Cardiac muscle cell (in vitro differentiated cells and primary cell): ENCODE measurements around the gene PAFAH2. TPM values are rescaled to one million over a fixed set of nuclear protein-coding genes. Genes with fewer than 3 reads are reported as not detected.

Experiments
- DNase-seq, 2 donors: peaks; one replicate each; pipeline versions ENCODE4 v3.0.0 to v3.0.0-alpha.2; 2010 to 2017; ENCODE audit warnings: low read depth in 1 of 2, low spot score in 1 of 2
- H3K27ac ChIP-seq: fragments of 200-600 bp; sonication (generic); 2 replicates; pipeline ENCODE4 v1.5.1; 2016
- H3K27me3 ChIP-seq: fragments of 200-600 bp; sonication (generic); 2 replicates; pipeline ENCODE4 v1.6.0; 2016; ENCODE audit warnings: control low read depth
- H3K36me3 ChIP-seq: fragments of 200-600 bp; sonication (generic); 2 replicates; pipeline ENCODE4 v1.5.1; 2016; ENCODE audit warnings: control low read depth
- H3K4me1 ChIP-seq: fragments of 200-600 bp; sonication (generic); 2 replicates; pipeline ENCODE4 v1.8.1; 2017; ENCODE audit warnings: low read depth, mild to moderate bottlenecking, mixed run types
- H3K4me3 ChIP-seq: fragments of 200-600 bp; sonication (generic); 2 replicates; pipeline ENCODE4 v1.5.1; 2016; ENCODE audit warnings: mild to moderate bottlenecking
- H3K9me3 ChIP-seq: fragments of 200-600 bp; sonication (generic); 2 replicates; pipeline ENCODE4 v1.5.1; 2017; ENCODE audit warnings: low read depth, mild to moderate bottlenecking, control low read depth
- CTCF ChIP-seq: IDR thresholded peaks from 2 replicates; pipeline ENCODE4 v1.5.1; 2012; ENCODE audit warnings: low read depth, mild to moderate bottlenecking, low read length
- polyA plus RNA-seq: library from polyadenylated mRNA; unstranded; fragments of >200 nt; fragmentation: Nextera tagmentation; extraction: Ambion mirVana; gene quantifications from 2 replicates; pipeline ENCODE4 v1.2.1, GENCODE V29; 2016
- total RNA-seq: library from RNA; depleted of rRNA; stranded (reverse); fragments of >200 nt; gene quantifications from 2 replicates; pipeline ENCODE4 v1.2.3, GENCODE V29; 2016

Gene PAFAH2
- total and polyA plus RNA-seq, 2 experiments from 2014 or later, result 10.9 to 11.2 TPM

DNA sequence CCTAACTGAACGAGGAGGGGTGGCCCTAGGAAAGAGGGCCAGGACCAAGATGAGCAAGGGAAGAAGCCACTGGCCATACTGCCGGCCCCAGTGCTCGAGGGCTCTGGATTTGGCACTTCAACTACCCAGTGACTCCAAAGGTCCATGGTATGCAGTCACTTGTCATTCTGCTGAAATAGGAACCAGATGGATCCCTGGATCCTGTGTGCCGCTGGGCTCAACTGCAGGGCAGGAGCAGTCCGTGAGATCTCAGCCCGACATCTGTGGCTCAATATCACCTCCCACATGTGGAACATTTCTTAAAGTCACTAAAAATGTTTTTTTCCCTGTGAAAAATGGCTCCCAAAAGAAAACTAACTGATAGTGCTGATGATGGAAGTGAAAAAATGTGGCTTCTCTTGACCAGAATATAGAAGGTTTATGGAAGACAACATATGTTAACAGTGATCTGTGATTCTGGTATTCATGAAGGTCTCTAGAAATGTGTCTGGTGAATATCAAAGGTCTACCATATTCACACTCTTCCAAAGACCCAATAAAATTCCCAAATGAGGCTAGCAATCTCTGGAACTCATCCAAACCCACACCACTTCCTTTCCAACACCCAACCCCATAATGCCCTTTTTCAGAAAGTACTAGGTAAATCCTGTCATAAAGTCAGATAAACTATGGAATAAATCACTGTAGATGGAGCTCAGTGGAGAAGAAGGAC is 24.1 kb downstream of the PAFAH2 start:
- Histone ChIP-seq H3K4me1 (no peaks in the 10 kb centered on the region), H3K9me3 (no peaks in the 10 kb centered on the region), H3K4me3 (no peak overlapping the region), H3K27ac (no peak overlapping the region), H3K27me3 (no peaks in the 10 kb centered on the region), H3K36me3 (peaks cover 23% of the 10 kb centered on the region)
- DNase-seq, result peak in 1 of 2 donors; percentile 51
- no peak for TF ChIP-seq CTCF

GRCh38 chr1:25971811-25972180 is 26.1 kb downstream of the PAFAH2 start:
- no peak overlapping the region for H3K4me3 ChIP-seq
- TF ChIP-seq CTCF, result no peak
- H3K36me3 ChIP-seq, result peaks cover 23% of the 10 kb centered on the region
- DNase-seq, result no peak
- no peaks in the 10 kb centered on the region for H3K9me3 ChIP-seq
- H3K27me3 ChIP-seq, result no peaks in the 10 kb centered on the region
- H3K27ac ChIP-seq, result no peak overlapping the region
- no peaks in the 10 kb centered on the region for H3K4me1 ChIP-seq

DNA sequence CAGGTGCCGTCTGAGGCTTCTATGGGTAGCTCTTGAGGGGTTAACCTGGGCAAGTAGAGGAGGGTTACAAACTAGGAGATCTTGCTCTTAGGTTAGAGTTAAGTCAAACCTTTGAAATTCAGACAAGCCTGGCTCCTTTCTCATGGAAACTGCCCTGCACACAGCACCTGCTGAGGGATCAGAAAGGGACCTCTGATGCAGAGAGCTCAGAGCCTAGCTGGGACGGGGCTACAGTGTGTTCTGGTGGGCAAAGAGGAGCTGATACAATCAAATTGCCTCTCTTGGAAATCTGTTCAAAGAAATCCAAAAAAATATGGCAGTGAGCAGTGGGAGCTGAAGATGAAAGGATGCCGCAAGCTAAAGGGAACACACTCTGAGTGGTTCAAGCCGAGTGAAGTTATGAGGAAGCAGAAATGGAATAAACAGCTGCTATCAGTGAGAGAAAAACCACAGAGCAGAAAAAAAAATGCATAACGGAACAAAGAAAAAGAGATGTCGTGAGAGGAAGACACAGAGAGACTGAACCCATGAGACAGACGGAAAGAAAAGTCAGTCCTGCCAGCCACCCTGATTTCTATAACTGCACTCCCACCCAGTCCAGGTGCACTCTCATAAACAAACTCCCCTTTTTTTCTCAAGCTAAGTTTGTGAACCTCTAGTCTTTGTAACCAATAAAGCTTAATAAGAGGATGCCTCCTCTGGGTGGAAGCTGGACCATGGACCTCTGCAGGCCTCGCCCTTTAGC is 26.6 kb downstream of the PAFAH2 start:
- no peak for TF ChIP-seq CTCF
- Histone ChIP-seq H3K4me3 (no peak overlapping the region), H3K27me3 (no peaks in the 10 kb centered on the region), H3K9me3 (no peaks in the 10 kb centered on the region), H3K36me3 (peaks cover 19% of the 10 kb centered on the region), H3K4me1 (no peaks in the 10 kb centered on the region), H3K27ac (no peak overlapping the region)
- DNase-seq, result no peak

GRCh38 chr1:25967308-25967707 is 30.6 kb downstream of the PAFAH2 start:
- Histone ChIP-seq H3K4me3 (no peak overlapping the region), H3K4me1 (no peaks in the 10 kb centered on the region), H3K27ac (no peak overlapping the region), H3K27me3 (no peaks in the 10 kb centered on the region), H3K9me3 (no peaks in the 10 kb centered on the region), H3K36me3 (peaks cover 5% of the 10 kb centered on the region)
- DNase-seq, result no peak
- no peak for TF ChIP-seq CTCF

- Histone ChIP-seq H3K9me3 (no peaks in the 10 kb centered on the region), H3K27me3 (no peaks in the 10 kb centered on the region), H3K4me1 (no peaks in the 10 kb centered on the region), H3K36me3 (peaks cover 13% of the 10 kb centered on the region), H3K4me3 (no peak overlapping the region), H3K27ac (no peak overlapping the region)
- TF ChIP-seq CTCF, result no peak
- DNase-seq, result no peak
Measured at GRCh38 chr1:25959611-25960010, 38.3 kb downstream of the PAFAH2 start.
